ENCODE measurements around the gene ALOX12B. TPM values are rescaled to one million over a fixed set of nuclear protein-coding genes. Genes with fewer than 3 reads are reported as not detected.

The ALOX12B gene
- total and polyA plus RNA-seq, 2 of the 13 experiments (the other 11 are each of a cell fraction or from before 2014, with no cell fraction given) = 0.13 TPM; not detected in 1

GRCh38 chr17:8118769-8119580 lies 31.5 kb upstream of the ALOX12B start (continued):
- TF ChIP-seq, protein P1, sequence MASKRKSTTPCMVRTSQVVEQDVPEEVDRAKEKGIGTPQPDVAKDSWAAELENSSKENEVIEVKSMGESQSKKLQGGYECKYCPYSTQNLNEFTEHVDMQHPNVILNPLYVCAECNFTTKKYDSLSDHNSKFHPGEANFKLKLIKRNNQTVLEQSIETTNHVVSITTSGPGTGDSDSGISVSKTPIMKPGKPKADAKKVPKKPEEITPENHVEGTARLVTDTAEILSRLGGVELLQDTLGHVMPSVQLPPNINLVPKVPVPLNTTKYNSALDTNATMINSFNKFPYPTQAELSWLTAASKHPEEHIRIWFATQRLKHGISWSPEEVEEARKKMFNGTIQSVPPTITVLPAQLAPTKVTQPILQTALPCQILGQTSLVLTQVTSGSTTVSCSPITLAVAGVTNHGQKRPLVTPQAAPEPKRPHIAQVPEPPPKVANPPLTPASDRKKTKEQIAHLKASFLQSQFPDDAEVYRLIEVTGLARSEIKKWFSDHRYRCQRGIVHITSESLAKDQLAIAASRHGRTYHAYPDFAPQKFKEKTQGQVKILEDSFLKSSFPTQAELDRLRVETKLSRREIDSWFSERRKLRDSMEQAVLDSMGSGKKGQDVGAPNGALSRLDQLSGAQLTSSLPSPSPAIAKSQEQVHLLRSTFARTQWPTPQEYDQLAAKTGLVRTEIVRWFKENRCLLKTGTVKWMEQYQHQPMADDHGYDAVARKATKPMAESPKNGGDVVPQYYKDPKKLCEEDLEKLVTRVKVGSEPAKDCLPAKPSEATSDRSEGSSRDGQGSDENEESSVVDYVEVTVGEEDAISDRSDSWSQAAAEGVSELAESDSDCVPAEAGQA (IDR thresholded peaks at IDR 0.05; ENCODE audit: low read depth) = no peak
- TF ChIP-seq, protein P1 (CRISPR knock-in tag; IDR thresholded peaks at IDR 0.05; ENCODE audit: borderline replicate concordance) = no peak; the same call in 1 of the 2 replicates
- TF ChIP-seq NFKB2 (CRISPR knock-in tag; IDR thresholded peaks at IDR 0.05; ENCODE audit: borderline replicate concordance) (no peak), ZNF224 (CRISPR knock-in tag; IDR thresholded peaks at IDR 0.05) (no peak), ZNF121 (CRISPR knock-in tag; IDR thresholded peaks at IDR 0.05) (no peak), ZNF788 (CRISPR knock-in tag; IDR thresholded peaks at IDR 0.05; ENCODE audit: borderline replicate concordance) (no peak; the same call in 1 of the 2 replicates), PCBP1 (IDR thresholded peaks at IDR 0.05; ENCODE audit: borderline replicate concordance, low read depth, low read length) (no peak), ZNF615 (CRISPR knock-in tag; IDR thresholded peaks at IDR 0.05; ENCODE audit: borderline replicate concordance) (no peak), ZNF333 (CRISPR knock-in tag; IDR thresholded peaks at IDR 0.05; ENCODE audit: borderline replicate concordance) (no peak), YEATS4 (CRISPR knock-in tag; IDR thresholded peaks at IDR 0.05; ENCODE audit: borderline replicate concordance) (no peak), ZNF264 (CRISPR knock-in tag; IDR thresholded peaks at IDR 0.05) (no peak), ARID2 (CRISPR knock-in tag; IDR thresholded peaks at IDR 0.05; ENCODE audit: borderline replicate concordance) (no peak), HCFC1 (IDR thresholded peaks at IDR 0.05; ENCODE audit: low read depth, low read length) (no peak), ZBTB1 (CRISPR knock-in tag; IDR thresholded peaks at IDR 0.05; ENCODE audit: borderline replicate concordance) (no peak), GATAD1 (CRISPR knock-in tag; IDR thresholded peaks at IDR 0.05) (no peak)
- TF ChIP-seq, protein P2, sequence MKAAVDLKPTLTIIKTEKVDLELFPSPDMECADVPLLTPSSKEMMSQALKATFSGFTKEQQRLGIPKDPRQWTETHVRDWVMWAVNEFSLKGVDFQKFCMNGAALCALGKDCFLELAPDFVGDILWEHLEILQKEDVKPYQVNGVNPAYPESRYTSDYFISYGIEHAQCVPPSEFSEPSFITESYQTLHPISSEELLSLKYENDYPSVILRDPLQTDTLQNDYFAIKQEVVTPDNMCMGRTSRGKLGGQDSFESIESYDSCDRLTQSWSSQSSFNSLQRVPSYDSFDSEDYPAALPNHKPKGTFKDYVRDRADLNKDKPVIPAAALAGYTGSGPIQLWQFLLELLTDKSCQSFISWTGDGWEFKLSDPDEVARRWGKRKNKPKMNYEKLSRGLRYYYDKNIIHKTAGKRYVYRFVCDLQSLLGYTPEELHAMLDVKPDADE (CRISPR knock-in tag; IDR thresholded peaks at IDR 0.05) = no peak; the same call in 1 of the 2 replicates
- TF ChIP-seq, protein P3, sequence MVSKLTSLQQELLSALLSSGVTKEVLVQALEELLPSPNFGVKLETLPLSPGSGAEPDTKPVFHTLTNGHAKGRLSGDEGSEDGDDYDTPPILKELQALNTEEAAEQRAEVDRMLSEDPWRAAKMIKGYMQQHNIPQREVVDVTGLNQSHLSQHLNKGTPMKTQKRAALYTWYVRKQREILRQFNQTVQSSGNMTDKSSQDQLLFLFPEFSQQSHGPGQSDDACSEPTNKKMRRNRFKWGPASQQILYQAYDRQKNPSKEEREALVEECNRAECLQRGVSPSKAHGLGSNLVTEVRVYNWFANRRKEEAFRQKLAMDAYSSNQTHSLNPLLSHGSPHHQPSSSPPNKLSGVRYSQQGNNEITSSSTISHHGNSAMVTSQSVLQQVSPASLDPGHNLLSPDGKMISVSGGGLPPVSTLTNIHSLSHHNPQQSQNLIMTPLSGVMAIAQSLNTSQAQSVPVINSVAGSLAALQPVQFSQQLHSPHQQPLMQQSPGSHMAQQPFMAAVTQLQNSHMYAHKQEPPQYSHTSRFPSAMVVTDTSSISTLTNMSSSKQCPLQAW (CRISPR knock-in tag; IDR thresholded peaks at IDR 0.05) = peak; percentile 19; the same call in 1 of the 2 replicates

All from HepG2 (cell line).